Fibroblast of pulmonary artery (primary cell): ENCODE measurements around the gene TNFAIP3.

ENCODE experiments used
- DNase-seq: peaks from one replicate; pipeline ENCODE4 v3.0.0-alpha.2; 2010; ENCODE audit warnings: low read depth
- H3K4me3 ChIP-seq: replicated peaks from 2 replicates; pipeline ENCODE4 v1.5.1; 2011; ENCODE audit warnings: low read depth, mild to moderate bottlenecking, control low read depth, low read length, moderate library complexity
- TF ChIP-seq, protein P1 (sequence below): IDR thresholded peaks from 2 replicates; pipeline ENCODE4 v1.5.1; 2011; ENCODE audit warnings: mild to moderate bottlenecking, control low read depth, low read length, inconsistent platforms; ENCODE audit errors: missing control alignments

The TNFAIP3 gene

DNA sequence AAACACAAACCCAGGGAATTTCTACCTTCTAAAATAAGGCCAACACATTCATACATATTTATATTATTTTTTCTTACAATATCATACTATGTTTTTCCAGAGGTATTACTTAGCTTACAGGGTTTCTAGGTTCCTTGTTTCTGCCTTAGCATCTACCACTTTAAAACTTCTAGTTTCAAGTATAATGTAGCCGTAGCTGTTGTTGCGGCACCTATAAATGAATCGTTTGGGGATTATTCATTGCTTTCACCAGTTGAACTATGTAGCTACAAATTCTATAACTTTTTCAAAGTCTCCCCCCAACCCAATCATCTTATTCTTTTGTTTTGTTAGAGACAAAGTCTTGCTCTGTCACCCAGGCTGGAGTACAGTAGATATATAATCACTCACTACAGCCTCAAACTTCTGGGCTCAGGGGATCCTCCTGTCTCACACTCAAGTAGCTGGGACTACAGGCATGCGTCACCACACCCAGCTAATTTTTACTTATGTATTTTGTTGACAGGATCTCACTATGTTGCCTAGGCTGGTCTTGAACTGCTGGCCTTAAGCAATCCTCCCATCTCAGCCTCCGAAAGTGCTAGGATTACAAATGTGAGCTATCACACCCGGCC, 43.9 kb downstream of the TNFAIP3 start:
- TF ChIP-seq, protein P1, sequence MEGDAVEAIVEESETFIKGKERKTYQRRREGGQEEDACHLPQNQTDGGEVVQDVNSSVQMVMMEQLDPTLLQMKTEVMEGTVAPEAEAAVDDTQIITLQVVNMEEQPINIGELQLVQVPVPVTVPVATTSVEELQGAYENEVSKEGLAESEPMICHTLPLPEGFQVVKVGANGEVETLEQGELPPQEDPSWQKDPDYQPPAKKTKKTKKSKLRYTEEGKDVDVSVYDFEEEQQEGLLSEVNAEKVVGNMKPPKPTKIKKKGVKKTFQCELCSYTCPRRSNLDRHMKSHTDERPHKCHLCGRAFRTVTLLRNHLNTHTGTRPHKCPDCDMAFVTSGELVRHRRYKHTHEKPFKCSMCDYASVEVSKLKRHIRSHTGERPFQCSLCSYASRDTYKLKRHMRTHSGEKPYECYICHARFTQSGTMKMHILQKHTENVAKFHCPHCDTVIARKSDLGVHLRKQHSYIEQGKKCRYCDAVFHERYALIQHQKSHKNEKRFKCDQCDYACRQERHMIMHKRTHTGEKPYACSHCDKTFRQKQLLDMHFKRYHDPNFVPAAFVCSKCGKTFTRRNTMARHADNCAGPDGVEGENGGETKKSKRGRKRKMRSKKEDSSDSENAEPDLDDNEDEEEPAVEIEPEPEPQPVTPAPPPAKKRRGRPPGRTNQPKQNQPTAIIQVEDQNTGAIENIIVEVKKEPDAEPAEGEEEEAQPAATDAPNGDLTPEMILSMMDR, result no peak
- H3K4me3 ChIP-seq, result no peak overlapping the region
- DNase-seq, result no peak

DNA sequence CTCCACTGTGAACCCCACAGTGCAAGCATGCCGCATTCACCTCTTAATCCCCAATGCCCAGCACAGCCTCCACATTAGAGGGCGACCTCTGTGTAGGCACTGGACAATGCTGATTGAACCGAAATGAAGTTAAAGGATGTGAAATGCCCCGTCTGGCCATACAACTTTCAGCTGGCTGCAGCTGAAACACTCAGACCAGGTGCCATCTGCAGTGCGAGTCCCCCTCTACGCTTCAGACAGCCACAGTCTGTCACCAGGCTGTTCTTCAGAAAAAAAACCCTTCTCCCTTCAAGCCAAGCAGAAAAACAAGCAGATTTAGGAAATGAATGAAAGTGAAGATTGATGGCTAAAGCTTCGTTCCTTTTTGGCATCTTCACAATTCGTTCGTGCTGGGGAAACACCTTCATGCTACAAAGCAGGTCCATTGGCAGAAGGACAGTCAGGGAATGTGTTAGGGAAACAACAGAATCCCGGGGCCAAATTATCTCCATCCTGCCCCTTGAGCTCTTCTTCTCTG, 44.7 kb downstream of the TNFAIP3 start:
- no peak overlapping the region for H3K4me3 ChIP-seq
- TF ChIP-seq, protein P1, result no peak
- no peak for DNase-seq

DNA sequence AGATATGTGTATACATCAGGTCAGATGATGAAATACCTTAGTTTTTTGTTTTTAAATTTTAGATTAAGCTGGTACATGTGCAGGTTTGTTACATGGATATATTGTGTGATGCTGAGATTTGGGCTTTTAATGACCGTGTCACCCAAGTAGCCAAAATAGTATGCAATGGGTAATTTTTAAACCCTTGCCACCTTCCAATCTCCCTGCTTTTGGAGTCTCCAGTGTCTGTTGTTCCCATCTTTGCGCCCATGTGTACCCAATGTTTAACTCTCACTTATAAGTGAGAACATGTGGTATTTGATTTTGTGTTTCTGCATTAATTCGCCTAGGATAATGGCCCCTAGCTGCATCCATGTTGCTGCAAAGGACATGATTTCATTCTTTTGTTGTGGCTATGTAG, 45.8 kb downstream of the TNFAIP3 start:
- DNase-seq, result no peak
- H3K4me3 ChIP-seq, result no peak overlapping the region
- TF ChIP-seq, protein P1, result no peak

DNA sequence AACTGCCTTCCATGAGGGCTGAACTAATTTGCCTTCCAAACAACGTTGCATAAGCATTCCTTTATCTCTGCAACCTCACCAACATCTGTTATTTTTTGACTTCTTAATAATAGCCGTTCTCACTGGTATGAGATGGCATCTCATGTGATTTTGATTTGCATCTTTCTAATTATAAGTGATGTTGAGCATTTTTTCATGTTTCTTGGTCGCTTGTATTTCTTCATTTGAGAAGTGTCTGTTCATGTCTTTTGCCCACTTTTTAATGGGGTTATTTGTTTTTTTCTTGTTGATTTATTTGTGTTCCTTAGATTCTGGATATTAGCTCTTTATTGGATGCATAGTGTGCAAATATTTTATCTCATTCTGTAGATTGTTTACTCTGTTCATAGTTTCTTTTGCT, 46.4 kb downstream of the TNFAIP3 start:
- DNase-seq, result no peak
- H3K4me3 ChIP-seq, result no peak overlapping the region
- TF ChIP-seq, protein P1, result no peak

DNA sequence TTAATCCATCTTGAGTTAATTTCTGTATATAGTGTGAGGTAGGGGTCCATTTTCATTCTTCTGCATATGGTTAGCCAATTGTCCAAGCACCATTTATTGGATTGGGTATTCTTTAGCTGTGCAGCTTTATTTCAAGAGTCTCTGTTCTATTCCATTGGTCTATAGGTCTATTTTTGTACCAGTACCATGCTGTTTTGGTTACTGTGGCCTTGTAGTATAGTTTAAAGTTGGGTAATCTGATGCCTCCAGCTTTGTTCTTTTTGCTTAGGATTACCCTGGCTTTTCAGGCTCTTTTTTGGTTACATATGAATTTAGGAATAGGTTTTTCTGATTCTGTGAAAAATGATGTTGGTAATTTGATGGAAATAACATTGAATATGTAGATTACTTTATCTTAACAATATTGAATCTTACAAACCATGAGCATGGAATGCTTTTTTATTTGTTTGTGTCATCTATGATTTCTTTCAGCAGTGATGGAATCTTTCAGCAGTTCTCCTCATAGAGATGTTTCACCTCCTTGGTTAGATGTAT, 47.0 kb downstream of the TNFAIP3 start:
- no peak overlapping the region for H3K4me3 ChIP-seq
- TF ChIP-seq, protein P1, result no peak

DNA sequence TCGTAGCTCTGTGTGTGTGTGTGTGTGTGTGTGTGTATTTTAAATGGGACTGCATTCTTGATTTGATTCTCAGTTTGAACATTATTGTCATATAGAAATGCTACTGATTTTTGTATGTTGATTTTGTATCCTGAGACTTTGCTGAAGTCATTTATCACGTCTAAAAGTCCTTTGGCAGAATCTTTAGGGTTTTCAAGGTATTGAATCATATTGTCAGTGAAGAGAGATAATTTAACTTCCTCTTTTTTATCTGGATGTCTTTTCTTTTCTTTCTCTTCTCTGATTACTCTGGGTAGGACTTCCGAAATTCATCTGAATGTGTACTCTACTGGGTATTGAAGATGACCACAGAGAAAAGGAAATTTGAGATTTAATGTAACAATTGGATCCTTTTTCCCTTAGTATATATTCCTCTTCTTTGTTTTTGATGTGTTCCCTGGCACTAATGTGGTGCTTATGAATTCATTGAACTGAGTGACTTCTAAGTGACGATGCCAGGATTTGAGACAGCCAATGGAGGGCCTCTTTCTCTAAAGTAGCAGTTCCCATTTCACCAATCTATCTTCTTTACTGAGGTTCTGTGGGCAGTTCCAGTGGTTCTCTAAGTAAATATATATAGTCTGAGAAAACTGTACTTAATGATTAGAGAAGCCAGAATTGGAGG, 47.6 kb downstream of the TNFAIP3 start:
- H3K4me3 ChIP-seq, result no peak overlapping the region
- TF ChIP-seq, protein P1, result no peak
- DNase-seq, result no peak

More for the DNA sequence above, 47.0 kb downstream of the TNFAIP3 start:
- DNase-seq, result no peak
